Measurements from ENCODE around the gene UGT1A7.
A peak's percentile ranks its signal among the peaks of the same experiment; 100 is the strongest.

The UGT1A7 gene

GRCh38 chr2:233810385-233810784 lies 128.7 kb downstream of the UGT1A7 start:
- H3K9me3 Mint-ChIP-seq, result no peaks in the 10 kb centered on the region
- no peak overlapping the region for H3K27ac Mint-ChIP-seq
- H3K4me1 Mint-ChIP-seq, result peaks cover 7% of the 10 kb centered on the region
- no peak for TF ChIP-seq CTCF (IDR thresholded peaks at IDR 0.05)
- no peak overlapping the region for H3K4me3 Mint-ChIP-seq
- no peak for DNase-seq
- H3K27me3 Mint-ChIP-seq (ENCODE audit: low read depth, poor library complexity), result peaks cover 34% of the 10 kb centered on the region
- no peaks in the 10 kb centered on the region for H3K36me3 Mint-ChIP-seq (ENCODE audit: low read depth)

GRCh38 chr2:233811087-233811486 lies 129.4 kb downstream of the UGT1A7 start:
- no peak for DNase-seq
- H3K36me3 Mint-ChIP-seq (ENCODE audit: low read depth), result no peaks in the 10 kb centered on the region
- no peak overlapping the region for H3K27ac Mint-ChIP-seq
- H3K4me3 Mint-ChIP-seq, result no peak overlapping the region
- peaks cover 30% of the 10 kb centered on the region for H3K27me3 Mint-ChIP-seq (ENCODE audit: low read depth, poor library complexity)
- H3K9me3 Mint-ChIP-seq, result no peaks in the 10 kb centered on the region
- no peak for TF ChIP-seq CTCF (IDR thresholded peaks at IDR 0.05)
- H3K4me1 Mint-ChIP-seq, result peaks cover 7% of the 10 kb centered on the region

- peaks cover 13% of the 10 kb centered on the region for H3K4me1 Mint-ChIP-seq
- DNase-seq, result no peak
- H3K9me3 Mint-ChIP-seq, result no peaks in the 10 kb centered on the region
- no peak overlapping the region for H3K27ac Mint-ChIP-seq
- no peak for TF ChIP-seq CTCF (IDR thresholded peaks at IDR 0.05)
- H3K36me3 Mint-ChIP-seq (ENCODE audit: low read depth), result no peaks in the 10 kb centered on the region
- H3K4me3 Mint-ChIP-seq, result no peak overlapping the region
- peaks cover 26% of the 10 kb centered on the region for H3K27me3 Mint-ChIP-seq (ENCODE audit: low read depth, poor library complexity)
Observed at GRCh38 chr2:233811732-233812131, 130.0 kb downstream of the UGT1A7 start.

GRCh38 chr2:233813236-233814055 lies 131.7 kb downstream of the UGT1A7 start:
- Mint-ChIP-seq H3K27ac (peak overlapping the region; percentile 71), H3K36me3 (ENCODE audit: low read depth) (no peaks in the 10 kb centered on the region), H3K4me1 (peaks cover 25% of the 10 kb centered on the region), H3K9me3 (no peaks in the 10 kb centered on the region), H3K4me3 (no peak overlapping the region), H3K27me3 (ENCODE audit: low read depth, poor library complexity) (peaks cover 26% of the 10 kb centered on the region)
- TF ChIP-seq CTCF (IDR thresholded peaks at IDR 0.05), result no peak
- DNase-seq, result no peak

- no peak for TF ChIP-seq CTCF (IDR thresholded peaks at IDR 0.05)
- peaks cover 25% of the 10 kb centered on the region for H3K4me1 Mint-ChIP-seq
- H3K27ac Mint-ChIP-seq, result no peak overlapping the region
- H3K9me3 Mint-ChIP-seq, result no peaks in the 10 kb centered on the region
- H3K27me3 Mint-ChIP-seq (ENCODE audit: low read depth, poor library complexity), result peaks cover 23% of the 10 kb centered on the region
- H3K36me3 Mint-ChIP-seq (ENCODE audit: low read depth), result no peaks in the 10 kb centered on the region
- DNase-seq, result no peak
- no peak overlapping the region for H3K4me3 Mint-ChIP-seq
Observed at GRCh38 chr2:233814056-233814835, 132.5 kb downstream of the UGT1A7 start.

Measured in nephron progenitor cell (in vitro differentiated cells).